Breast epithelium (tissue), 4 donors: ENCODE results near the gene MICA. TPM values are rescaled to one million over a fixed set of nuclear protein-coding genes. Genes with fewer than 3 reads are reported as not detected.
"Not testable (repeated sequence)": the region's sequence is repeated elsewhere in the genome, so short reads cannot be mapped to it uniquely, and the experiment has no call there.

Source experiments
- DNase-seq, 2 donors: peaks; one replicate each; pipeline ENCODE4 v3.0.0-alpha.2; 2019; ENCODE audit warnings: low spot score in 2 of 2
- H3K27ac ChIP-seq, 2 donors: fragments of 200-600 bp; sonication (generic) in 1 of 2; one replicate each; pipeline ENCODE4 v1.5.1; 2016 to 2019; ENCODE audit warnings: mild to moderate bottlenecking in 1 of 2
- H3K27me3 ChIP-seq, 2 donors: fragments of 200-600 bp; sonication (generic) in 1 of 2; one replicate each; pipeline versions ENCODE4 v1.5.1 to v1.6.0; 2017 to 2019; ENCODE audit warnings: control low read depth in 1 of 2, mild to moderate bottlenecking in 1 of 2
- H3K36me3 ChIP-seq: fragments of 200-600 bp; one replicate; pipeline ENCODE4 v1.5.1; 2019
- H3K4me1 ChIP-seq, 2 donors: fragments of 200-600 bp; sonication (generic); one replicate each; pipeline ENCODE4 v1.5.1; 2016 to 2019; ENCODE audit warnings: control low read depth in 1 of 2
- H3K4me3 ChIP-seq, 3 donors: fragments of 200-600 bp; sonication (generic); 1 replicate in 2 of 3; 2 replicates in 1 of 3; pipeline ENCODE4 v1.5.1; 2016 to 2019; ENCODE audit warnings: mild to moderate bottlenecking in 3 of 3, moderate library complexity in 2 of 3
- H3K9me3 ChIP-seq, 2 donors: fragments of 200-600 bp; sonication (generic) in 1 of 2; one replicate each; pipeline ENCODE4 v1.5.1; 2016 to 2019; ENCODE audit warnings: control low read depth in 1 of 2
- POLR2A ChIP-seq: fragments of 450-650 bp; IDR thresholded peaks from one replicate; pipeline ENCODE4 v1.6.1; 2016; ENCODE audit warnings: antibody characterized with exemption, mild to moderate bottlenecking, moderate library complexity
- POLR2AphosphoS5 ChIP-seq, 3 donors: sonication (generic); formaldehyde crosslinking; IDR thresholded peaks; one replicate each; pipeline ENCODE4 v1.6.1; 2017; ENCODE audit warnings: antibody characterized with exemption in 3 of 3
- intact Hi-C: fragments of 100-400 bp; cut with DNase I; formaldehyde crosslinking; loops from one replicate; pipeline ENCODE4 v1.15.1; 2023; ENCODE audit warnings: low total_unique reads
- total RNA-seq, 3 donors: library from RNA; depleted of rRNA; stranded (reverse); fragments of >200 nt; gene quantifications; one replicate each; pipeline ENCODE4 v1.1.0, GENCODE V29; 2016
- TF ChIP-seq, protein P1 (sequence below), 3 donors: fragments of 450-650 bp; IDR thresholded peaks; one replicate each; pipeline ENCODE4 v1.5.1; 2016 to 2017; ENCODE audit warnings: antibody characterized with exemption in 3 of 3, mild to moderate bottlenecking in 3 of 3, moderate library complexity in 3 of 3

The MICA gene
- total RNA-seq, 3 donors from 2014 or later, result 14.9 to 28.1 (median 23.6) TPM

DNA sequence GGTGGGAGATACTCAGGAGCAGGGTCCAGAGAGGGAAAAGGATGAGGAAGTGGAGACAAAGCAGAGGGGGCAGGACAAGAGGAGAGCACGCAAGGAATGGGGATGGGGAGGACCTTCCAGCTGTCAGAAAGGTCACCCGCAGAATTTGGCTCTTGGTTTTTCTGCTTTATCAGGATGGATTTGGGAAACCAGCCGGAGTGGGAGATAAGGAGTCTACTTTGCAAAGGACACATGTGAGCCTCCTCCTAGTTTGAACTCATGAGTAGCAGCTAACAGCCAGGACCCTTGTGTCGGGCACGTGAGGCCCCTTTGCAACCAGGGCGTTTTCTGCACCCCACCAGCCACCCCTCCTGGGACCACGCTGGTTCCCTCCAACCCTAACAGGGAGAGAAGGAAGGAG, 7.6 kb upstream of the MICA start:
- Histone ChIP-seq H3K4me1 (peaks cover 0 to 4% of the 10 kb centered on the region in 2 donors), H3K4me3 (no peak overlapping the region), H3K27me3 (no peaks in the 10 kb centered on the region), H3K36me3 (no peaks in the 10 kb centered on the region), H3K9me3 (no peaks in the 10 kb centered on the region), H3K27ac (no peak overlapping the region)
- intact Hi-C loops, result no loop called here
- no peak for DNase-seq
- no peak for TF ChIP-seq POLR2AphosphoS5 (IDR thresholded peaks at IDR 0.05)
- TF ChIP-seq POLR2A, result no peak
- TF ChIP-seq, protein P1, sequence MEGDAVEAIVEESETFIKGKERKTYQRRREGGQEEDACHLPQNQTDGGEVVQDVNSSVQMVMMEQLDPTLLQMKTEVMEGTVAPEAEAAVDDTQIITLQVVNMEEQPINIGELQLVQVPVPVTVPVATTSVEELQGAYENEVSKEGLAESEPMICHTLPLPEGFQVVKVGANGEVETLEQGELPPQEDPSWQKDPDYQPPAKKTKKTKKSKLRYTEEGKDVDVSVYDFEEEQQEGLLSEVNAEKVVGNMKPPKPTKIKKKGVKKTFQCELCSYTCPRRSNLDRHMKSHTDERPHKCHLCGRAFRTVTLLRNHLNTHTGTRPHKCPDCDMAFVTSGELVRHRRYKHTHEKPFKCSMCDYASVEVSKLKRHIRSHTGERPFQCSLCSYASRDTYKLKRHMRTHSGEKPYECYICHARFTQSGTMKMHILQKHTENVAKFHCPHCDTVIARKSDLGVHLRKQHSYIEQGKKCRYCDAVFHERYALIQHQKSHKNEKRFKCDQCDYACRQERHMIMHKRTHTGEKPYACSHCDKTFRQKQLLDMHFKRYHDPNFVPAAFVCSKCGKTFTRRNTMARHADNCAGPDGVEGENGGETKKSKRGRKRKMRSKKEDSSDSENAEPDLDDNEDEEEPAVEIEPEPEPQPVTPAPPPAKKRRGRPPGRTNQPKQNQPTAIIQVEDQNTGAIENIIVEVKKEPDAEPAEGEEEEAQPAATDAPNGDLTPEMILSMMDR (IDR thresholded peaks at IDR 0.05), result no peak

GRCh38 chr6:31396422-31397152, 6.8 kb upstream of the MICA start:
- H3K27ac ChIP-seq, result no peak overlapping the region
- H3K4me1 ChIP-seq, result peaks cover 0 to 4% of the 10 kb centered on the region in 2 donors
- no peaks in the 10 kb centered on the region for H3K9me3 ChIP-seq
- H3K4me3 ChIP-seq, result no peak overlapping the region
- DNase-seq, result peak; percentile 81 to 87
- intact Hi-C loops, result no loop called here
- no peaks in the 10 kb centered on the region for H3K27me3 ChIP-seq
- H3K36me3 ChIP-seq, result no peaks in the 10 kb centered on the region
- TF ChIP-seq POLR2AphosphoS5 (IDR thresholded peaks at IDR 0.05) (peak in 1 of 3 donors; percentile 39), POLR2A (no peak)
- TF ChIP-seq, protein P1 (IDR thresholded peaks at IDR 0.05), result peak; percentile 65 to 94 (median 68)

DNA sequence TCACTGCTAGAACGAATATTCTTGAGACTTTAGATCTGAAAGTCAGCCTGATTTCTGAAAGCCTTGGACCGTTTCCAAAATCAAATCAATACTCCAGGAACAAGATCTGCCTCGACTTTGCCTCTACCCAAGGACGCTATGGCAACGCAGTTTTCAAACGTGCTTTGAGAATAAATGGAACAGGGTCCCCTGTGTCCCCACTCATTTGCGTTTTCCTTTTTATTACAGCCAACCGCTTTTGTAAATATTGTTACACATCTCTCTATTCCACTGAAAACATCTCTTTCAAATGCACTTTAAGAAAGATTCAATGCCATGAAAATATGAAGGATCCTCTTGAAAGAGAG, 6.3 kb upstream of the MICA start:
- H3K4me3 ChIP-seq, intact Hi-C loops, H3K9me3 ChIP-seq, H3K4me1 ChIP-seq, DNase-seq, H3K36me3 ChIP-seq, H3K27ac ChIP-seq, H3K27me3 ChIP-seq: not testable (repeated sequence)

- no peaks in the 10 kb centered on the region for H3K27me3 ChIP-seq
- no peaks in the 10 kb centered on the region for H3K9me3 ChIP-seq
- intact Hi-C loops, result no loop called here
- DNase-seq, result no peak
- H3K4me3 ChIP-seq, result no peak overlapping the region
- peaks cover 4 to 8% of the 10 kb centered on the region in 2 donors for H3K4me1 ChIP-seq
- no peaks in the 10 kb centered on the region for H3K36me3 ChIP-seq
- no peak overlapping the region for H3K27ac ChIP-seq
- TF ChIP-seq POLR2AphosphoS5 (IDR thresholded peaks at IDR 0.05), result no peak
- TF ChIP-seq, protein P1 (IDR thresholded peaks at IDR 0.05), result no peak
- TF ChIP-seq POLR2A, result no peak
Measured at GRCh38 chr6:31397901-31398525, 5.4 kb upstream of the MICA start.

DNA sequence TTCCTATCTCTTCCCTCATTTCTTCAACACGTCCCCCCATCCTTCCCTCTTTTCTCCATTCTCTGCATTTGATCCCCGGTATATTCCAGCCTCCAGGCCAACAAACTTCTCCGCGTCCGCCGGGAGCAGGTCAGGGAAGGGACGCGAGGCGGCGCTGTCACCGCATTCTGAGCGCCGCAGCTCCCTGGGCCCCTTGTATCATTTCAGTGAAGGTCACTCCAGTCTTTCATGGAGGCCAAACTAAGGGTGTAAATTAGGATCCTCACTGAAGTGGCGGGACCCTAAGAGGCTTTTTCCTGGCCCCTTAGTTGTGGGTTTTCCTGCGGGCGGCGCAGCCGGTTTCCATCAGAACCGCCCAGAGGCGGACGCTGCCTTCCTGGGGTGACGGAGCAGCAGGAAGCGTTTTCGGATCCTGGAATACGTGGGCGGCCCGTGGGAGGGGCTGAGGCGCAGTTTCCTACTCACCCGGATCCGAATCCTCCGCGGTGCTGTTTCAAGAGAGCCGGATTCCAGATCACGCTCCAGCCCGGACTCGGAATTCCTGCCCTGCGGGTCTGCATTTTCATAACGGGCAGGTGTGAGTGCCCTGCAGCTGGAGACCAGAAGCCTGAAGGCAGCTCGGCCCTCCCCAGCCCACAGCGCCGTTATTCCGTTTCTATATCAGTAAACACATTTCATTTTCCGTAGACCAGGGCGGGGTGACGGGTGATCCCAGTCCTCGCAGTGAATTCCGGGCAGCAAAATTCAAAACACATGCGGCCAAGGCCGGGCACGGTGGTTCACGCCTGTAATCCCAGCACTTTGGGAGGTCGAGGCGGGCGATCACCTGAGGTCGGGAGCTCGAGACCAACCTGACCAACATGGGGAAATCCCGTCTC, 3.6 kb upstream of the MICA start:
- peak; percentile 91 to 92 for DNase-seq
- Histone ChIP-seq H3K4me1 (peaks cover 4 to 14% of the 10 kb centered on the region in 2 donors), H3K9me3 (no peaks in the 10 kb centered on the region), H3K27ac (peak overlapping the region; percentile 98 to 99), H3K4me3 (peak overlapping the region; percentile 69 to 95 (median 86)), H3K36me3 (no peaks in the 10 kb centered on the region), H3K27me3 (no peaks in the 10 kb centered on the region)
- TF ChIP-seq POLR2A (no peak), POLR2AphosphoS5 (IDR thresholded peaks at IDR 0.05) (peak; percentile 43 to 71 (median 62))
- TF ChIP-seq, protein P1 (IDR thresholded peaks at IDR 0.05), result peak; percentile 91 to 97 (median 93)
- intact Hi-C loops, result loop anchor here (5.0 kb wide), 1 partner anchor 42 kb away; no protein-coding TSS in a partner anchor
